Measurements from ENCODE around the gene GOPC.

GOPC gene

GRCh38 chr6:117547688-117548621 is 54.4 kb downstream of the GOPC start:
- Histone ChIP-seq H3K4me1 (ENCODE audit: insufficient read depth, poor library complexity, severe bottlenecking) (peaks cover 52% of the 10 kb centered on the region), H3K9me3 (ENCODE audit: severe bottlenecking) (no peaks in the 10 kb centered on the region), H3K36me3 (ENCODE audit: low read depth) (peaks cover 70% of the 10 kb centered on the region), H3K27ac (ENCODE audit: poor library complexity, severe bottlenecking) (peak overlapping the region; percentile 95), H3K27me3 (ENCODE audit: insufficient read depth, poor library complexity, severe bottlenecking) (no peaks in the 10 kb centered on the region), H3K4me3 (ENCODE audit: severe bottlenecking) (no peak overlapping the region)
- DNase-seq (ENCODE audit: low spot score) (no peak), ATAC-seq (ENCODE audit: low read depth) (no peak)
- no peak for TF ChIP-seq CTCF (IDR thresholded peaks at IDR 0.05; ENCODE audit: poor library complexity, severe bottlenecking)

GRCh38 chr6:117546674-117547073 is 55.6 kb downstream of the GOPC start:
- Histone ChIP-seq H3K36me3 (ENCODE audit: low read depth) (peaks cover 80% of the 10 kb centered on the region), H3K27ac (ENCODE audit: poor library complexity, severe bottlenecking) (peak overlapping the region; percentile 95), H3K27me3 (ENCODE audit: insufficient read depth, poor library complexity, severe bottlenecking) (no peaks in the 10 kb centered on the region), H3K9me3 (ENCODE audit: severe bottlenecking) (no peaks in the 10 kb centered on the region), H3K4me1 (ENCODE audit: insufficient read depth, poor library complexity, severe bottlenecking) (peaks cover 65% of the 10 kb centered on the region), H3K4me3 (ENCODE audit: severe bottlenecking) (no peak overlapping the region)
- DNase-seq (ENCODE audit: low spot score): no peak
- no peak for TF ChIP-seq CTCF (IDR thresholded peaks at IDR 0.05; ENCODE audit: poor library complexity, severe bottlenecking)
- ATAC-seq (ENCODE audit: low read depth): no peak

GRCh38 chr6:117545161-117545595 is 57.1 kb downstream of the GOPC start:
- Histone ChIP-seq H3K4me1 (ENCODE audit: insufficient read depth, poor library complexity, severe bottlenecking) (peaks cover 79% of the 10 kb centered on the region), H3K36me3 (ENCODE audit: low read depth) (peaks cover 89% of the 10 kb centered on the region), H3K27ac (ENCODE audit: poor library complexity, severe bottlenecking) (peak overlapping the region; percentile 95), H3K4me3 (ENCODE audit: severe bottlenecking) (no peak overlapping the region), H3K27me3 (ENCODE audit: insufficient read depth, poor library complexity, severe bottlenecking) (no peaks in the 10 kb centered on the region), H3K9me3 (ENCODE audit: severe bottlenecking) (no peaks in the 10 kb centered on the region)
- no peak for TF ChIP-seq CTCF (IDR thresholded peaks at IDR 0.05; ENCODE audit: poor library complexity, severe bottlenecking)
- DNase-seq (ENCODE audit: low spot score) (peak; percentile 87), ATAC-seq (ENCODE audit: low read depth) (peak; percentile 83)

- H3K36me3 ChIP-seq (ENCODE audit: low read depth): peaks cover 89% of the 10 kb centered on the region
- H3K4me1 ChIP-seq (ENCODE audit: insufficient read depth, poor library complexity, severe bottlenecking): peaks cover 77% of the 10 kb centered on the region
- no peaks in the 10 kb centered on the region for H3K27me3 ChIP-seq (ENCODE audit: insufficient read depth, poor library complexity, severe bottlenecking)
- H3K9me3 ChIP-seq (ENCODE audit: severe bottlenecking): no peaks in the 10 kb centered on the region
- no peak for DNase-seq (ENCODE audit: low spot score)
- TF ChIP-seq CTCF (IDR thresholded peaks at IDR 0.05; ENCODE audit: poor library complexity, severe bottlenecking): no peak
- H3K4me3 ChIP-seq (ENCODE audit: severe bottlenecking): no peak overlapping the region
- H3K27ac ChIP-seq (ENCODE audit: poor library complexity, severe bottlenecking): peak overlapping the region; percentile 95
- ATAC-seq (ENCODE audit: low read depth): peak; percentile 0; the same call in 1 of the 3 replicates
Measured at GRCh38 chr6:117544716-117545115, 57.6 kb downstream of the GOPC start.

- H3K4me1 ChIP-seq (ENCODE audit: insufficient read depth, poor library complexity, severe bottlenecking): peaks cover 62% of the 10 kb centered on the region
- DNase-seq (ENCODE audit: low spot score): peak; percentile 71
- H3K27me3 ChIP-seq (ENCODE audit: insufficient read depth, poor library complexity, severe bottlenecking): no peaks in the 10 kb centered on the region
- no peak overlapping the region for H3K4me3 ChIP-seq (ENCODE audit: severe bottlenecking)
- no peaks in the 10 kb centered on the region for H3K9me3 ChIP-seq (ENCODE audit: severe bottlenecking)
- H3K36me3 ChIP-seq (ENCODE audit: low read depth): peaks cover 91% of the 10 kb centered on the region
- ATAC-seq (ENCODE audit: low read depth): peak; percentile 28; the same call in 1 of the 3 replicates
- H3K27ac ChIP-seq (ENCODE audit: poor library complexity, severe bottlenecking): peak overlapping the region; percentile 95
- TF ChIP-seq CTCF (IDR thresholded peaks at IDR 0.05; ENCODE audit: poor library complexity, severe bottlenecking): no peak
Measured at GRCh38 chr6:117542493-117542892, 59.8 kb downstream of the GOPC start.

Data from RWPE2 (cell line).